ENCODE results near the gene TLL2. TPM values are rescaled to one million over a fixed set of nuclear protein-coding genes. Genes with fewer than 3 reads are reported as not detected.

The TLL2 gene
- total and polyA plus RNA-seq, 10 donors = 0.23 to 0.75 (median 0.34) TPM

- Histone ChIP-seq H3K4me1 (no peaks in the 10 kb centered on the region), H3K4me3 (no peak overlapping the region), H3K27ac (no peak overlapping the region), H3K36me3 (no peaks in the 10 kb centered on the region), H3K9me3 (no peaks in the 10 kb centered on the region), H3K27me3 (replicated peaks in 1 of 7) (peaks cover 0 to 6% (median 0%) of the 10 kb centered on the region in 7 donors)
- DNase-seq = no peak
- intact Hi-C loops (cut with DNase I; ENCODE audit: low total_unique reads) = no loop called here
- 75 to 96% (median 91%) methylated on average over 2 of the region's 2 CpGs for WGBS, 5 donors
- no peak for TF ChIP-seq POLR2AphosphoS5 (IDR thresholded peaks at IDR 0.05)
- no peak for TF ChIP-seq CTCF (IDR thresholded peaks at IDR 0.05 in 8 of 11, conservative IDR thresholded peaks at IDR 0.05 in 3 of 11)
- TF ChIP-seq POLR2A (IDR thresholded peaks at IDR 0.05) = no peak
Observed at GRCh38 chr10:96324447-96324846, 189.3 kb downstream of the TLL2 start.

- H3K4me1 ChIP-seq = no peaks in the 10 kb centered on the region
- no peak overlapping the region for H3K27ac ChIP-seq
- TF ChIP-seq POLR2AphosphoS5 (IDR thresholded peaks at IDR 0.05) (no peak), CTCF (IDR thresholded peaks at IDR 0.05 in 8 of 11, conservative IDR thresholded peaks at IDR 0.05 in 3 of 11) (no peak), POLR2A (IDR thresholded peaks at IDR 0.05) (no peak)
- DNase-seq = no peak
- no peak overlapping the region for H3K4me3 ChIP-seq
- H3K36me3 ChIP-seq = no peaks in the 10 kb centered on the region
- H3K27me3 ChIP-seq (replicated peaks in 1 of 7) = peaks cover 0 to 4% (median 0%) of the 10 kb centered on the region in 7 donors
- intact Hi-C loops (cut with DNase I; ENCODE audit: low total_unique reads) = no loop called here
- WGBS, 5 donors = 81 to 89% (median 85%) methylated on average over 1 of the region's 1 CpG
- H3K9me3 ChIP-seq = no peaks in the 10 kb centered on the region
Observed at GRCh38 chr10:96322275-96322674, 191.5 kb downstream of the TLL2 start.

- H3K4me1 ChIP-seq = no peaks in the 10 kb centered on the region
- WGBS, 5 donors = 57 to 78% (median 68%) methylated on average over 5 of the region's 5 CpGs
- no peaks in the 10 kb centered on the region for H3K36me3 ChIP-seq
- peaks cover 0 to 4% (median 0%) of the 10 kb centered on the region in 7 donors for H3K27me3 ChIP-seq (replicated peaks in 1 of 7)
- no peak overlapping the region for H3K27ac ChIP-seq
- no peak overlapping the region for H3K4me3 ChIP-seq
- intact Hi-C loops (cut with DNase I; ENCODE audit: low total_unique reads) = no loop called here
- TF ChIP-seq CTCF (IDR thresholded peaks at IDR 0.05 in 8 of 11, conservative IDR thresholded peaks at IDR 0.05 in 3 of 11) (no peak), POLR2A (IDR thresholded peaks at IDR 0.05) (no peak), POLR2AphosphoS5 (IDR thresholded peaks at IDR 0.05) (no peak)
- no peaks in the 10 kb centered on the region for H3K9me3 ChIP-seq
- no peak for DNase-seq
Observed at GRCh38 chr10:96321822-96322221, 191.9 kb downstream of the TLL2 start.

GRCh38 chr10:96319754-96320474, 193.8 kb downstream of the TLL2 start:
- Histone ChIP-seq H3K4me3 (no peak overlapping the region), H3K27me3 (replicated peaks in 1 of 7) (peaks cover 0 to 4% (median 0%) of the 10 kb centered on the region in 7 donors), H3K36me3 (no peaks in the 10 kb centered on the region), H3K4me1 (no peaks in the 10 kb centered on the region), H3K9me3 (no peaks in the 10 kb centered on the region), H3K27ac (no peak overlapping the region)
- no peak for DNase-seq
- 37 to 50% (median 45%) methylated on average over 3 of the region's 3 CpGs for WGBS, 5 donors
- TF ChIP-seq POLR2A (IDR thresholded peaks at IDR 0.05) (no peak), CTCF (IDR thresholded peaks at IDR 0.05 in 8 of 11, conservative IDR thresholded peaks at IDR 0.05 in 3 of 11) (no peak), POLR2AphosphoS5 (IDR thresholded peaks at IDR 0.05) (no peak)
- intact Hi-C loops (cut with DNase I; ENCODE audit: low total_unique reads) = loop anchor here (10.0 kb wide), 1 partner anchor 305 kb away; no protein-coding TSS in a partner anchor

All from spleen (tissue), 11 donors.